Adipocyte (in vitro differentiated cells): ENCODE measurements around the gene DAAM1.
A peak's percentile ranks its signal among the peaks of the same experiment; 100 is the strongest.

Source experiments
- DNase-seq: peaks from one replicate; pipeline ENCODE4 v3.0.0-alpha.2; 2015; ENCODE audit warnings: low read depth
- H3K27me3 ChIP-seq: replicated peaks from 2 replicates; pipeline ENCODE4 v1.7.0; 2013; ENCODE audit warnings: mild to moderate bottlenecking, low read length, moderate library complexity; ENCODE audit not compliant: control insufficient read depth, insufficient read depth
- H3K36me3 ChIP-seq: 2 replicates; pipeline ENCODE4 v1.7.0; 2013; ENCODE audit warnings: low read length, mild to moderate bottlenecking, moderate library complexity; ENCODE audit not compliant: control insufficient read depth, insufficient read depth, severe bottlenecking
- H3K4me1 ChIP-seq: 2 replicates; pipeline ENCODE4 v1.7.0; 2013; ENCODE audit warnings: mild to moderate bottlenecking, low read length, moderate library complexity; ENCODE audit not compliant: control insufficient read depth, insufficient read depth
- H3K4me3 ChIP-seq: 2 replicates; pipeline ENCODE4 v1.7.0; 2013; ENCODE audit warnings: mild to moderate bottlenecking, low read length, moderate library complexity
- H3K9ac ChIP-seq: 2 replicates; pipeline ENCODE4 v1.7.0; 2013; ENCODE audit warnings: mild to moderate bottlenecking, low read length, moderate library complexity
- H3K9me3 ChIP-seq: 2 replicates; pipeline ENCODE4 v1.7.0; 2013; ENCODE audit warnings: mild to moderate bottlenecking, low read length, moderate library complexity; ENCODE audit not compliant: control insufficient read depth

Gene DAAM1

GRCh38 chr14:59377491-59377890, 189.0 kb downstream of the DAAM1 start:
- no peak overlapping the region for H3K4me3 ChIP-seq
- H3K36me3 ChIP-seq: no peaks in the 10 kb centered on the region
- H3K9ac ChIP-seq: no peak overlapping the region
- H3K27me3 ChIP-seq: no peaks in the 10 kb centered on the region
- no peaks in the 10 kb centered on the region for H3K9me3 ChIP-seq
- H3K4me1 ChIP-seq: peaks cover under 1% of the 10 kb centered on the region
- DNase-seq: no peak

GRCh38 chr14:59377991-59378601, 189.6 kb downstream of the DAAM1 start:
- Histone ChIP-seq H3K36me3 (no peaks in the 10 kb centered on the region), H3K9me3 (no peaks in the 10 kb centered on the region), H3K4me1 (no peaks in the 10 kb centered on the region), H3K27me3 (no peaks in the 10 kb centered on the region), H3K9ac (no peak overlapping the region), H3K4me3 (no peak overlapping the region)
- no peak for DNase-seq

GRCh38 chr14:59389936-59390335, 201.5 kb downstream of the DAAM1 start:
- H3K4me1 ChIP-seq: no peaks in the 10 kb centered on the region
- no peaks in the 10 kb centered on the region for H3K36me3 ChIP-seq
- H3K4me3 ChIP-seq: no peak overlapping the region
- no peak for DNase-seq
- no peaks in the 10 kb centered on the region for H3K9me3 ChIP-seq
- no peaks in the 10 kb centered on the region for H3K27me3 ChIP-seq
- no peak overlapping the region for H3K9ac ChIP-seq

- H3K4me3 ChIP-seq: no peak overlapping the region
- DNase-seq: no peak
- H3K4me1 ChIP-seq: no peaks in the 10 kb centered on the region
- H3K9ac ChIP-seq: no peak overlapping the region
- no peaks in the 10 kb centered on the region for H3K27me3 ChIP-seq
- no peaks in the 10 kb centered on the region for H3K36me3 ChIP-seq
- H3K9me3 ChIP-seq: no peaks in the 10 kb centered on the region
Observed at GRCh38 chr14:59391388-59391787, 202.9 kb downstream of the DAAM1 start.

GRCh38 chr14:59394268-59394667, 205.8 kb downstream of the DAAM1 start:
- H3K4me1 ChIP-seq: no peaks in the 10 kb centered on the region
- H3K9me3 ChIP-seq: no peaks in the 10 kb centered on the region
- no peaks in the 10 kb centered on the region for H3K36me3 ChIP-seq
- no peak overlapping the region for H3K9ac ChIP-seq
- H3K4me3 ChIP-seq: no peak overlapping the region
- no peaks in the 10 kb centered on the region for H3K27me3 ChIP-seq
- DNase-seq: no peak

GRCh38 chr14:59395672-59396071, 207.2 kb downstream of the DAAM1 start:
- no peak for DNase-seq
- H3K9ac ChIP-seq: no peak overlapping the region

GRCh38 chr14:59398841-59399240, 210.4 kb downstream of the DAAM1 start:
- H3K4me3 ChIP-seq: no peak overlapping the region
- H3K4me1 ChIP-seq: no peaks in the 10 kb centered on the region
- H3K9me3 ChIP-seq: no peaks in the 10 kb centered on the region
- no peaks in the 10 kb centered on the region for H3K36me3 ChIP-seq
- no peak overlapping the region for H3K9ac ChIP-seq
- no peaks in the 10 kb centered on the region for H3K27me3 ChIP-seq
- no peak for DNase-seq

More at GRCh38 chr14:59395672-59396071, 207.2 kb downstream of the DAAM1 start:
- no peak overlapping the region for H3K4me3 ChIP-seq
- H3K36me3 ChIP-seq: no peaks in the 10 kb centered on the region
- no peaks in the 10 kb centered on the region for H3K27me3 ChIP-seq
- no peaks in the 10 kb centered on the region for H3K9me3 ChIP-seq
- no peaks in the 10 kb centered on the region for H3K4me1 ChIP-seq

GRCh38 chr14:59406454-59407245, 218.2 kb downstream of the DAAM1 start:
- no peaks in the 10 kb centered on the region for H3K27me3 ChIP-seq
- no peaks in the 10 kb centered on the region for H3K9me3 ChIP-seq
- H3K9ac ChIP-seq: peak overlapping the region; percentile 49
- DNase-seq: peak; percentile 28
- no peaks in the 10 kb centered on the region for H3K36me3 ChIP-seq
- peak overlapping the region; percentile 40 for H3K4me3 ChIP-seq
- peaks cover 14% of the 10 kb centered on the region for H3K4me1 ChIP-seq

GRCh38 chr14:59407246-59408010, 219.0 kb downstream of the DAAM1 start:
- Histone ChIP-seq H3K4me3 (peak overlapping the region; percentile 40), H3K27me3 (no peaks in the 10 kb centered on the region), H3K4me1 (peaks cover 14% of the 10 kb centered on the region), H3K9ac (peak overlapping the region; percentile 49), H3K9me3 (no peaks in the 10 kb centered on the region), H3K36me3 (no peaks in the 10 kb centered on the region)
- peak; percentile 90 for DNase-seq

- Histone ChIP-seq H3K9ac (no peak overlapping the region), H3K9me3 (no peaks in the 10 kb centered on the region), H3K4me1 (no peaks in the 10 kb centered on the region), H3K36me3 (peaks cover 2% of the 10 kb centered on the region), H3K4me3 (no peak overlapping the region), H3K27me3 (no peaks in the 10 kb centered on the region)
- DNase-seq: no peak
Observed at GRCh38 chr14:59415836-59416602, 227.6 kb downstream of the DAAM1 start.

- Histone ChIP-seq H3K9me3 (no peaks in the 10 kb centered on the region), H3K36me3 (peaks cover 2% of the 10 kb centered on the region), H3K27me3 (no peaks in the 10 kb centered on the region), H3K4me3 (no peak overlapping the region), H3K9ac (no peak overlapping the region), H3K4me1 (peaks cover 4% of the 10 kb centered on the region)
- no peak for DNase-seq
Observed at GRCh38 chr14:59417311-59417710, 228.8 kb downstream of the DAAM1 start.
